PC-9 (cell line): ENCODE measurements around the gene CLMN. TPM values are rescaled to one million over a fixed set of nuclear protein-coding genes. Genes with fewer than 3 reads are reported as not detected.
A peak's percentile ranks its signal among the peaks of the same experiment; 100 is the strongest.

Source experiments
- BruUV-seq: library from RNA; stranded (reverse); fragments of 400-500 nt; replicated peaks from 2 replicates; lab custom pipeline; 2021; lab: Mats Ljungman, UMichigan
- CTCF ChIA-PET: fragments of 300-600 bp; sonication (Branson Sonifier 250); formaldehyde crosslinking; loops from one replicate; lab custom pipeline; 2022; ENCODE audit warnings: antibody characterized with exemption; lab: Charles Lee
- POLR2A ChIA-PET: fragments of 300-600 bp; sonication (Branson Sonifier 250); formaldehyde crosslinking; loops from one replicate; lab custom pipeline; 2022; ENCODE audit warnings: antibody characterized with exemption; ENCODE audit not compliant: unreplicated experiment; lab: Charles Lee
- DNase-seq, 2 experiments: peaks; one replicate each; pipeline versions ENCODE4 v3.0.0 to v3.0.0-alpha.2; 2015 to 2022; ENCODE audit warnings: mixed read lengths in 1 of 2
- H2AFZ ChIP-seq: fragments of 200-600 bp; sonication (generic); 2 replicates; pipeline ENCODE4 v1.8.1; 2017; ENCODE audit warnings: antibody characterized with exemption
- H3F3A ChIP-seq: fragments of 200-600 bp; sonication (generic); 2 replicates; pipeline ENCODE4 v1.8.1; 2017; ENCODE audit warnings: antibody characterized with exemption, mild to moderate bottlenecking, low read depth; ENCODE audit not compliant: insufficient read depth
- H3K27ac ChIP-seq: fragments of 200-600 bp; sonication (generic); 2 replicates; pipeline ENCODE4 v1.6.1; 2016; ENCODE audit warnings: mixed run types
- H3K27me3 ChIP-seq: fragments of 200-600 bp; sonication (generic); 2 replicates; pipeline ENCODE4 v1.6.1; 2016; ENCODE audit warnings: low read depth, mixed run types; ENCODE audit not compliant: insufficient read depth
- H3K36me3 ChIP-seq: fragments of 200-600 bp; sonication (generic); 2 replicates; pipeline ENCODE4 v1.6.1; 2016; ENCODE audit warnings: low read depth, mixed run types
- H3K4me1 ChIP-seq: fragments of 200-600 bp; sonication (generic); replicated peaks from 2 replicates; pipeline ENCODE4 v1.6.1; 2016; ENCODE audit warnings: mixed run types; ENCODE audit not compliant: insufficient read depth
- H3K4me2 ChIP-seq: fragments of 200-600 bp; sonication (generic); 2 replicates; pipeline ENCODE4 v1.6.1; 2017; ENCODE audit warnings: mixed run types
- H3K4me3 ChIP-seq: fragments of 200-600 bp; sonication (generic); 2 replicates; pipeline ENCODE4 v1.6.1; 2016; ENCODE audit warnings: mixed run types
- H3K79me2 ChIP-seq: fragments of 200-600 bp; sonication (generic); 2 replicates; pipeline ENCODE4 v1.6.1; 2017; ENCODE audit warnings: low read depth, mixed run types
- H3K9me2 ChIP-seq: fragments of 200-600 bp; sonication (generic); 2 replicates; pipeline ENCODE4 v1.8.1; 2017; ENCODE audit warnings: mild to moderate bottlenecking; ENCODE audit not compliant: insufficient read depth
- H3K9me3 ChIP-seq: fragments of 200-600 bp; sonication (generic); 2 replicates; pipeline ENCODE4 v1.8.1; 2016; ENCODE audit warnings: low read depth; ENCODE audit not compliant: insufficient read depth
- H4K20me1 ChIP-seq: fragments of 200-600 bp; sonication (generic); 2 replicates; pipeline ENCODE4 v1.8.1; 2017; ENCODE audit not compliant: insufficient read depth
- EZH2 ChIP-seq: fragments of 200-600 bp; sonication (generic); IDR thresholded peaks from 2 replicates; pipeline ENCODE4 v1.8.0; 2017; ENCODE audit warnings: antibody characterized with exemption, low read depth
- intact Hi-C: fragments of 100-400 bp; cut with micrococcal nuclease; formaldehyde crosslinking; loops from one replicate; pipeline ENCODE4 v1.10.0; 2022; ENCODE audit not compliant: unreplicated experiment
- total RNA-seq: library from RNA; stranded (reverse); gene quantifications from 2 replicates; pipeline ENCODE4 v1.2.3, GENCODE V29; 2021
- TF ChIP-seq, protein P1 (sequence below): fragments of 200-600 bp; sonication (generic); conservative IDR thresholded peaks from 2 replicates; pipeline ENCODE4 v1.6.1; 2017; ENCODE audit warnings: mixed run types, antibody characterized with exemption, mild to moderate bottlenecking, moderate library complexity

CLMN gene
- total RNA-seq, 1 experiment from 2014 or later = 15.8 TPM

GRCh38 chr14:95222870-95223398 is 96.8 kb downstream of the CLMN start:
- TF ChIP-seq EZH2 = no peak
- TF ChIP-seq, protein P1, sequence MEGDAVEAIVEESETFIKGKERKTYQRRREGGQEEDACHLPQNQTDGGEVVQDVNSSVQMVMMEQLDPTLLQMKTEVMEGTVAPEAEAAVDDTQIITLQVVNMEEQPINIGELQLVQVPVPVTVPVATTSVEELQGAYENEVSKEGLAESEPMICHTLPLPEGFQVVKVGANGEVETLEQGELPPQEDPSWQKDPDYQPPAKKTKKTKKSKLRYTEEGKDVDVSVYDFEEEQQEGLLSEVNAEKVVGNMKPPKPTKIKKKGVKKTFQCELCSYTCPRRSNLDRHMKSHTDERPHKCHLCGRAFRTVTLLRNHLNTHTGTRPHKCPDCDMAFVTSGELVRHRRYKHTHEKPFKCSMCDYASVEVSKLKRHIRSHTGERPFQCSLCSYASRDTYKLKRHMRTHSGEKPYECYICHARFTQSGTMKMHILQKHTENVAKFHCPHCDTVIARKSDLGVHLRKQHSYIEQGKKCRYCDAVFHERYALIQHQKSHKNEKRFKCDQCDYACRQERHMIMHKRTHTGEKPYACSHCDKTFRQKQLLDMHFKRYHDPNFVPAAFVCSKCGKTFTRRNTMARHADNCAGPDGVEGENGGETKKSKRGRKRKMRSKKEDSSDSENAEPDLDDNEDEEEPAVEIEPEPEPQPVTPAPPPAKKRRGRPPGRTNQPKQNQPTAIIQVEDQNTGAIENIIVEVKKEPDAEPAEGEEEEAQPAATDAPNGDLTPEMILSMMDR = no peak
- Histone ChIP-seq H3K4me2 (no peak overlapping the region), H3F3A (no peaks in the 10 kb centered on the region), H4K20me1 (no peaks in the 10 kb centered on the region), H3K27ac (no peak overlapping the region), H3K4me3 (no peak overlapping the region), H3K79me2 (no peaks in the 10 kb centered on the region), H3K9me2 (no peaks in the 10 kb centered on the region), H2AFZ (no peak overlapping the region), H3K36me3 (no peaks in the 10 kb centered on the region), H3K27me3 (no peaks in the 10 kb centered on the region), H3K4me1 (no peaks in the 10 kb centered on the region), H3K9me3 (no peaks in the 10 kb centered on the region)
- CTCF ChIA-PET = no interaction called here
- no peak for DNase-seq
- BruUV-seq = no TSS peak
- intact Hi-C loops = no loop called here
- POLR2A ChIA-PET = no interaction called here

- H4K20me1 ChIP-seq = no peaks in the 10 kb centered on the region
- no peaks in the 10 kb centered on the region for H3K79me2 ChIP-seq
- no peaks in the 10 kb centered on the region for H3K9me3 ChIP-seq
- no peaks in the 10 kb centered on the region for H3K4me1 ChIP-seq
- H3K27ac ChIP-seq = no peak overlapping the region
- CTCF ChIA-PET = no interaction called here
- H2AFZ ChIP-seq = no peak overlapping the region
- no peaks in the 10 kb centered on the region for H3K9me2 ChIP-seq
- no peak for TF ChIP-seq EZH2
- TF ChIP-seq, protein P1 = no peak
- intact Hi-C loops = no loop called here
- no TSS peak for BruUV-seq
- peak in 1 of 2 experiments; percentile 2 for DNase-seq
- H3K27me3 ChIP-seq = no peaks in the 10 kb centered on the region
- H3K4me3 ChIP-seq = no peak overlapping the region
- H3K4me2 ChIP-seq = no peak overlapping the region
- no peaks in the 10 kb centered on the region for H3F3A ChIP-seq
- POLR2A ChIA-PET = no interaction called here
- no peaks in the 10 kb centered on the region for H3K36me3 ChIP-seq
These were observed 97.5 kb downstream of the CLMN start for GRCh38 chr14:95222151-95222631.

DNA sequence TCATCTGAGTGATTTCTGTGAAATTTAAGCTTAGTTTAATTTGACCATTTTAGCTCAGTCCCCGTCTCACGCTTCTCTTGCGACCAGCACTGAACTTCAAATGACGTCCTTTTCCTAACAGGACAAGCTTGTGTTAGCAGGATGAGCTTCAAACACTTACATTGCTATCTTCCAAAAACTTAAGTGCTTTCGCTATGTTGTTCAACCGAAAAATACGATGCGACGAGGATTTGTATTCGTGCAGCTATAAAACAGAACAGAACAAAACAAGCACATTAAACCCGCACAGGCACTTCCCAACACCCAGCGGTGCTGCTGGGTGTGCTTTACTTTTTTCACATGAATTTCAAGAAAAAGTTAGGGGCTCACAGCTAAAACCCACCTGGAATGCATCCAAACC is 98.2 kb downstream of the CLMN start:
- intact Hi-C loops = no loop called here
- no peaks in the 10 kb centered on the region for H4K20me1 ChIP-seq
- ChIA-PET CTCF (no interaction called here), POLR2A (no interaction called here)
- no peaks in the 10 kb centered on the region for H3K36me3 ChIP-seq
- H2AFZ ChIP-seq = no peak overlapping the region
- H3K9me3 ChIP-seq = no peaks in the 10 kb centered on the region
- no peaks in the 10 kb centered on the region for H3K79me2 ChIP-seq
- no peaks in the 10 kb centered on the region for H3K27me3 ChIP-seq
- H3K9me2 ChIP-seq = no peaks in the 10 kb centered on the region
- no peak for DNase-seq
- no TSS peak for BruUV-seq
- no peaks in the 10 kb centered on the region for H3K4me1 ChIP-seq
- H3F3A ChIP-seq = no peaks in the 10 kb centered on the region
- H3K4me2 ChIP-seq = no peak overlapping the region
- no peak overlapping the region for H3K4me3 ChIP-seq
- H3K27ac ChIP-seq = no peak overlapping the region
- TF ChIP-seq, protein P1 = no peak
- TF ChIP-seq EZH2 = no peak
